ENCODE measurements around the gene NADSYN1.

The NADSYN1 gene

GRCh38 chr11:71542879-71543777 lies 90.1 kb downstream of the NADSYN1 start:
- no peak for TF ChIP-seq EZH2phosphoT487 (IDR thresholded peaks at IDR 0.05; ENCODE audit: borderline replicate concordance, low read length)
- TF ChIP-seq, protein P1, sequence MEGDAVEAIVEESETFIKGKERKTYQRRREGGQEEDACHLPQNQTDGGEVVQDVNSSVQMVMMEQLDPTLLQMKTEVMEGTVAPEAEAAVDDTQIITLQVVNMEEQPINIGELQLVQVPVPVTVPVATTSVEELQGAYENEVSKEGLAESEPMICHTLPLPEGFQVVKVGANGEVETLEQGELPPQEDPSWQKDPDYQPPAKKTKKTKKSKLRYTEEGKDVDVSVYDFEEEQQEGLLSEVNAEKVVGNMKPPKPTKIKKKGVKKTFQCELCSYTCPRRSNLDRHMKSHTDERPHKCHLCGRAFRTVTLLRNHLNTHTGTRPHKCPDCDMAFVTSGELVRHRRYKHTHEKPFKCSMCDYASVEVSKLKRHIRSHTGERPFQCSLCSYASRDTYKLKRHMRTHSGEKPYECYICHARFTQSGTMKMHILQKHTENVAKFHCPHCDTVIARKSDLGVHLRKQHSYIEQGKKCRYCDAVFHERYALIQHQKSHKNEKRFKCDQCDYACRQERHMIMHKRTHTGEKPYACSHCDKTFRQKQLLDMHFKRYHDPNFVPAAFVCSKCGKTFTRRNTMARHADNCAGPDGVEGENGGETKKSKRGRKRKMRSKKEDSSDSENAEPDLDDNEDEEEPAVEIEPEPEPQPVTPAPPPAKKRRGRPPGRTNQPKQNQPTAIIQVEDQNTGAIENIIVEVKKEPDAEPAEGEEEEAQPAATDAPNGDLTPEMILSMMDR (IDR thresholded peaks at IDR 0.05; ENCODE audit: low read depth, low read length, poor library complexity, severe bottlenecking) = no peak
- Histone ChIP-seq H3K27ac (ENCODE audit: low read depth, low read length) (no peak overlapping the region), H3K4me3 (ENCODE audit: low read length) (no peak overlapping the region), H4K20me1 (ENCODE audit: control insufficient read depth, insufficient read depth, low read depth, low read length) (no peaks in the 10 kb centered on the region), H3K4me1 (ENCODE audit: control insufficient read depth, low read length) (no peaks in the 10 kb centered on the region), H3K9me3 (ENCODE audit: control insufficient read depth, insufficient read depth, low read length) (peaks cover 3% of the 10 kb centered on the region), H3F3A (ENCODE audit: control insufficient read depth, insufficient read depth) (no peaks in the 10 kb centered on the region), H3K36me3 (ENCODE audit: control insufficient read depth, low read length) (no peaks in the 10 kb centered on the region), H3K27me3 (ENCODE audit: control insufficient read depth, low read length) (peaks cover 19% of the 10 kb centered on the region), H3K9me2 (replicated peaks; ENCODE audit: control insufficient read depth, low read length) (no peaks in the 10 kb centered on the region), H3K4me2 (ENCODE audit: low read length) (no peak overlapping the region), H3K79me2 (ENCODE audit: control insufficient read depth, low read length) (no peaks in the 10 kb centered on the region)

DNA sequence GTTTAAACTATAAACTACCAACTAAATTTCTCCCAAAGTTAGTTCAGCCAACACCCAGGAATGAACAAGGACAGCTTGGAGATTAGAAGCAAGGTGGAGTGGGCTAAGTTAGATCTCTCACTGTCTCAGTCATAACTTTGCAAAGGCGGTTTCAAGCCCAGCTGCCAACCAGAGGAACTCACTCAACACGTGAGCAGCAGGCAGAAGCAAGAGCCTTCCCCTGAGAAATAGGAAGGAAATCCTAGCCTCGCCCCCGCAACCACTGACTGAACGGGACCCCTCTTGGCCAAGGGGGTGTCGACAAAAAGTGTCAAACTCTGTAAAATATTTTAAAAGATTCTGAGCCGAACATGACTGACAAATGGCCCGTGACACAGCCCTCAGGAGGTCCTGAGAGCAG lies 90.9 kb downstream of the NADSYN1 start:
- no peaks in the 10 kb centered on the region for H3K36me3 ChIP-seq (ENCODE audit: control insufficient read depth, low read length)
- TF ChIP-seq EZH2phosphoT487 (IDR thresholded peaks at IDR 0.05; ENCODE audit: borderline replicate concordance, low read length) = no peak
- TF ChIP-seq, protein P1 (IDR thresholded peaks at IDR 0.05; ENCODE audit: low read depth, low read length, poor library complexity, severe bottlenecking) = no peak
- H3K4me2 ChIP-seq (ENCODE audit: low read length) = no peak overlapping the region
- no peak overlapping the region for H3K27ac ChIP-seq (ENCODE audit: low read depth, low read length)
- H3K9me2 ChIP-seq (replicated peaks; ENCODE audit: control insufficient read depth, low read length) = no peaks in the 10 kb centered on the region
- H3K27me3 ChIP-seq (ENCODE audit: control insufficient read depth, low read length) = peaks cover 21% of the 10 kb centered on the region
- no peak overlapping the region for H3K4me3 ChIP-seq (ENCODE audit: low read length)
- peaks cover 3% of the 10 kb centered on the region for H3K9me3 ChIP-seq (ENCODE audit: control insufficient read depth, insufficient read depth, low read length)
- no peaks in the 10 kb centered on the region for H3K4me1 ChIP-seq (ENCODE audit: control insufficient read depth, low read length)
- no peaks in the 10 kb centered on the region for H3K79me2 ChIP-seq (ENCODE audit: control insufficient read depth, low read length)
- H4K20me1 ChIP-seq (ENCODE audit: control insufficient read depth, insufficient read depth, low read depth, low read length) = no peaks in the 10 kb centered on the region
- no peaks in the 10 kb centered on the region for H3F3A ChIP-seq (ENCODE audit: control insufficient read depth, insufficient read depth)

DNA sequence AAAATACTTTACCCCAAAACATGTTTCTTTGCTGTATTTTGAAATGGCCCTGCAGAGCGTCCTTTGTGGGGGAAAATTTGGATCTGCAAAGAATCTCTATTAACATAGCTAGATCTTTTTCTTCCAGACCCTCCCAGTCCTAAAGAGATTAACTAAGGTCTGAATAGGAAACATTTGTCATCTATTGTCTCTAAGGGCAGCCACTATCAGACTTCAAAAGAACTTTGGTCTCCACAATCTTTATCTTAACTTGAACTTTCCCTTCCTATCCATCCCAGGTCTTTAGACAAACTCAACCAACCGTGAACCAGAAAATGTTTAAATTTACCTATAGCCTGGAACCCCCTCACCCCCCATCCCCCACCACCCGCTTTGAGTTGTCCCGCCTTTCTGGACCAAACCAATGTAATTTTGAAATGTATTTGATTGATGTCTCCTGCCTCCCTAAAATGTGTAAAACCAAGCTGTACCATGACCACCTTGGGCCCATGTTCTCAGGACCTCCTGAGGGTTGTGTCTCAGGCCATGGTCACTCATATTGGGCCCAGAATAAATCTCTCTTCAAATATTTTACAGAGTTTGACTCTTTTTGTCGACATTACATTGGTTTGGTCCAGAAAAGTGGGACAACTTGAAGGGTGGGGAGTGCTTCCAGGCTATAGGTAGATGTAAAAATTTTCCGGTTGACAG lies 91.7 kb downstream of the NADSYN1 start:
- H3K4me2 ChIP-seq (ENCODE audit: low read length) = no peak overlapping the region
- H3K9me2 ChIP-seq (replicated peaks; ENCODE audit: control insufficient read depth, low read length) = no peaks in the 10 kb centered on the region
- H3K79me2 ChIP-seq (ENCODE audit: control insufficient read depth, low read length) = no peaks in the 10 kb centered on the region
- no peaks in the 10 kb centered on the region for H4K20me1 ChIP-seq (ENCODE audit: control insufficient read depth, insufficient read depth, low read depth, low read length)
- no peaks in the 10 kb centered on the region for H3K36me3 ChIP-seq (ENCODE audit: control insufficient read depth, low read length)
- H3K27ac ChIP-seq (ENCODE audit: low read depth, low read length) = no peak overlapping the region
- peaks cover 24% of the 10 kb centered on the region for H3K27me3 ChIP-seq (ENCODE audit: control insufficient read depth, low read length)
- no peaks in the 10 kb centered on the region for H3K4me1 ChIP-seq (ENCODE audit: control insufficient read depth, low read length)
- peaks cover 3% of the 10 kb centered on the region for H3K9me3 ChIP-seq (ENCODE audit: control insufficient read depth, insufficient read depth, low read length)
- TF ChIP-seq, protein P1 (IDR thresholded peaks at IDR 0.05; ENCODE audit: low read depth, low read length, poor library complexity, severe bottlenecking) = no peak
- no peak for TF ChIP-seq EZH2phosphoT487 (IDR thresholded peaks at IDR 0.05; ENCODE audit: borderline replicate concordance, low read length)
- no peak overlapping the region for H3K4me3 ChIP-seq (ENCODE audit: low read length)
- H3F3A ChIP-seq (ENCODE audit: control insufficient read depth, insufficient read depth) = no peaks in the 10 kb centered on the region

Data from DOHH2 (cell line).